HCT116 (cell line): Measurements from ENCODE around the gene CELF3. TPM values are rescaled to one million over a fixed set of nuclear protein-coding genes. Genes with fewer than 3 reads are reported as not detected.

Experiments used
- ATAC-seq: fragments of 200-7000 bp; cut with Tn5 transposase; 2 replicates; pipeline ENCODE4 v1.9.1; 2020; ENCODE audit warnings: mild to moderate bottlenecking, moderate library complexity
- BruUV-seq: library from RNA; stranded (reverse); fragments of 400-500 nt; replicated peaks from 2 replicates; lab custom pipeline; 2021; lab: Mats Ljungman, UMichigan
- CTCF ChIA-PET: fragments of 300-600 bp; sonication (Branson Sonifier 250); formaldehyde crosslinking; loops from one replicate; lab custom pipeline; 2021; ENCODE audit warnings: antibody characterized with exemption; lab: Charles Lee
- POLR2A ChIA-PET: fragments of 300-600, 350-600 bp; sonication (Branson Sonifier 250); formaldehyde crosslinking; loops from one replicate; lab custom pipeline; 2021; ENCODE audit warnings: antibody characterized with exemption; lab: Charles Lee
- RAD21 ChIA-PET, 2 experiments: fragments of 300-600 bp; sonication (Branson Sonifier 250); formaldehyde crosslinking; loops; one replicate each; lab custom pipeline; 2023; ENCODE audit warnings: low total read pairs in 2 of 2; ENCODE audit not compliant: uncharacterized antibody in 2 of 2, unreplicated experiment in 2 of 2, low non-redundant PET in 1 of 2; lab: Charles Lee
- DNase-seq: peaks from one replicate; pipeline ENCODE4 v3.0.0-alpha.2; 2010; ENCODE audit warnings: low read depth, low spot score
- H2AFZ ChIP-seq: fragments of 200-600 bp; shearing (Covaris generic), sonication (generic); 2 replicates; pipeline ENCODE4 v1.6.1; 2017; ENCODE audit warnings: low read depth, mixed run types, mixed read lengths, antibody characterized with exemption, low read length; ENCODE audit not compliant: poor library complexity, severe bottlenecking
- H3K27ac ChIP-seq: 2 replicates; pipeline ENCODE4 v1.5.1; 2012; ENCODE audit warnings: low read depth, low read length
- H3K27me3 ChIP-seq: fragments of 200-600 bp; sonication (generic); 2 replicates; pipeline ENCODE4 v1.6.1; 2016; ENCODE audit warnings: mixed run types, low read length, mixed read lengths; ENCODE audit not compliant: insufficient read depth
- H3K36me3 ChIP-seq, 2 experiments: fragments of 200-500 bp in 1 of 2; fragments of 200-600 bp in 1 of 2; sonication (Bioruptor generic) in 1 of 2; sonication (generic) in 1 of 2; 2 replicates each; pipeline versions ENCODE4 v1.5.1 to v1.6.1; 2014 to 2016; ENCODE audit warnings: low read length in 2 of 2, inconsistent platforms in 1 of 2, mixed read lengths in 1 of 2, mixed run types in 1 of 2; ENCODE audit not compliant: insufficient read depth in 2 of 2, control insufficient read depth in 1 of 2
- H3K4me1 ChIP-seq, 2 experiments: fragments of 200-600 bp in 1 of 2; sonication (generic) in 1 of 2; 2 replicates each; pipeline versions ENCODE4 v1.5.1 to v1.6.1; 2012 to 2017; ENCODE audit warnings: low read length in 2 of 2, inconsistent platforms in 1 of 2, mild to moderate bottlenecking in 1 of 2, mixed read lengths in 1 of 2, mixed run types in 1 of 2, moderate library complexity in 1 of 2; ENCODE audit not compliant: insufficient read depth in 2 of 2, control insufficient read depth in 1 of 2
- H3K4me2 ChIP-seq: fragments of 200-600 bp; sonication (generic); 2 replicates; pipeline ENCODE4 v1.6.1; 2017; ENCODE audit warnings: mixed run types, low read length, mixed read lengths
- H3K4me3 ChIP-seq, 2 experiments: fragments of 200-600 bp in 1 of 2; sonication (generic) in 1 of 2; replicated peaks in 1 of 2; 2 replicates each; pipeline ENCODE4 v1.5.1; 2011 to 2016; ENCODE audit warnings: low read length in 2 of 2, control low read depth in 1 of 2, low read depth in 1 of 2, mild to moderate bottlenecking in 1 of 2, mixed read lengths in 1 of 2, mixed run types in 1 of 2
- H3K79me2 ChIP-seq: fragments of 200-600 bp; sonication (generic); 2 replicates; pipeline ENCODE4 v1.6.1; 2017; ENCODE audit warnings: mild to moderate bottlenecking, mixed run types, low read length, moderate library complexity, mixed read lengths; ENCODE audit not compliant: insufficient read depth
- H3K9ac ChIP-seq: fragments of 200-600 bp; sonication (generic); 2 replicates; pipeline ENCODE4 v1.6.1; 2016; ENCODE audit warnings: low read length, mixed read lengths
- H3K9me2 ChIP-seq: fragments of 200-600 bp; sonication (generic), shearing (Covaris generic); 2 replicates; pipeline ENCODE4 v1.6.1; 2017; ENCODE audit warnings: mixed run types, mild to moderate bottlenecking, moderate library complexity; ENCODE audit not compliant: insufficient read depth
- H3K9me3 ChIP-seq, 2 experiments: fragments of 200-500 bp in 1 of 2; fragments of 200-600 bp in 1 of 2; sonication (Bioruptor generic) in 1 of 2; sonication (generic) in 1 of 2; 2 replicates each; pipeline ENCODE4 v1.6.1; 2014 to 2017; ENCODE audit warnings: low read length in 2 of 2, mixed read lengths in 2 of 2, inconsistent platforms in 1 of 2, low read depth in 1 of 2, mild to moderate bottlenecking in 1 of 2, mixed run types in 1 of 2, moderate library complexity in 1 of 2; ENCODE audit not compliant: control insufficient read depth in 1 of 2, insufficient read depth in 1 of 2
- H4K20me1 ChIP-seq: fragments of 200-600 bp; sonication (generic), shearing (Covaris generic); 2 replicates; pipeline ENCODE4 v1.6.1; 2017; ENCODE audit warnings: mixed run types, mild to moderate bottlenecking, moderate library complexity; ENCODE audit not compliant: insufficient read depth
- CEBPB ChIP-seq: IDR thresholded peaks from 2 replicates; pipeline ENCODE4 v1.6.1; 2012; ENCODE audit warnings: low read depth
- EGR1 ChIP-seq: IDR thresholded peaks from 2 replicates; pipeline ENCODE4 v1.6.1; 2012; ENCODE audit warnings: low read depth
- FOSL1 ChIP-seq: IDR thresholded peaks from 2 replicates; pipeline ENCODE4 v1.6.1; 2012; ENCODE audit warnings: low read depth
- JUND ChIP-seq: IDR thresholded peaks from 2 replicates; pipeline ENCODE4 v1.6.1; 2012
- POLR2AphosphoS5 ChIP-seq: IDR thresholded peaks from 2 replicates; pipeline ENCODE4 v1.6.1; 2011; ENCODE audit warnings: mild to moderate bottlenecking, low read depth, low read length, moderate library complexity
- YY1 ChIP-seq: IDR thresholded peaks from 2 replicates; pipeline ENCODE4 v1.6.1; 2011; ENCODE audit warnings: low read length, low read depth, moderate library complexity, mild to moderate bottlenecking; ENCODE audit not compliant: insufficient replicate concordance; ENCODE audit errors: extremely low read depth
- intact Hi-C: fragments of 100-400 bp; cut with micrococcal nuclease; formaldehyde crosslinking; loops from 2 replicates; pipeline ENCODE4 v1.10.0; 2022
- total RNA-seq: library from RNA; stranded (reverse); gene quantifications from one replicate; pipeline ENCODE4 v1.2.1, GENCODE V29; 2021; ENCODE audit not compliant: unreplicated experiment

Gene CELF3
- total RNA-seq, 1 experiment from 2014 or later = not detected

- intact Hi-C loops = no loop called here
- H3K4me3 ChIP-seq = no peak overlapping the region
- H3K4me1 ChIP-seq = no peaks in the 10 kb centered on the region; a peak in 1 of 4 replicates
- ATAC-seq = no peak
- H3K36me3 ChIP-seq = no peaks in the 10 kb centered on the region
- TF ChIP-seq EGR1 (no peak), CEBPB (no peak), FOSL1 (no peak)
- ChIA-PET RAD21 (no interaction called here), CTCF (no interaction called here), POLR2A (no interaction called here)
- H3K9ac ChIP-seq = no peak overlapping the region
- no peaks in the 10 kb centered on the region for H4K20me1 ChIP-seq
- no peaks in the 10 kb centered on the region for H3K27me3 ChIP-seq
- no peaks in the 10 kb centered on the region for H3K9me2 ChIP-seq
- H2AFZ ChIP-seq = no peak overlapping the region
- H3K27ac ChIP-seq = no peak overlapping the region
- no peak overlapping the region for H3K4me2 ChIP-seq
- H3K9me3 ChIP-seq = no peaks in the 10 kb centered on the region
- H3K79me2 ChIP-seq = no peaks in the 10 kb centered on the region
- no TSS peak for BruUV-seq
- no peak for DNase-seq
Measured at GRCh38 chr1:151707541-151708065, 9.0 kb downstream of the CELF3 start.

- Histone ChIP-seq H3K27me3 (no peaks in the 10 kb centered on the region), H2AFZ (no peak overlapping the region), H3K79me2 (no peaks in the 10 kb centered on the region), H3K4me3 (no peak overlapping the region), H3K36me3 (no peaks in the 10 kb centered on the region), H3K27ac (no peak overlapping the region), H4K20me1 (no peaks in the 10 kb centered on the region), H3K4me1 (no peaks in the 10 kb centered on the region; a peak in 1 of 4 replicates), H3K9ac (no peak overlapping the region), H3K9me3 (no peaks in the 10 kb centered on the region), H3K9me2 (no peaks in the 10 kb centered on the region), H3K4me2 (no peak overlapping the region)
- ChIA-PET RAD21 (no interaction called here), POLR2A (no interaction called here), CTCF (no interaction called here)
- intact Hi-C loops = no loop called here
- ATAC-seq = no peak
- no peak for DNase-seq
- no TSS peak for BruUV-seq
- no peak for TF ChIP-seq POLR2AphosphoS5
- no peak for TF ChIP-seq JUND
- no peak for TF ChIP-seq YY1
Measured at GRCh38 chr1:151706464-151707415, 9.9 kb downstream of the CELF3 start.
